Left lung (tissue), 10 donors: Measurements from ENCODE around the gene SERPINI1. TPM values are rescaled to one million over a fixed set of nuclear protein-coding genes. Genes with fewer than 3 reads are reported as not detected.

Source experiments
- ATAC-seq: fragments of 200-7000 bp; cut with Tn5 transposase; one replicate; pipeline ENCODE4 v1.9.1; 2020; ENCODE audit warnings: moderate library complexity
- DNase-seq, 4 donors: peaks; one replicate each; pipeline ENCODE4 v3.0.0-alpha.2; 2013 to 2020
- H3K27ac ChIP-seq, 2 donors: fragments of 200-600 bp; sonication (generic) in 1 of 2; one replicate each; pipeline versions ENCODE4 v1.5.0 to v1.8.0; 2020 to 2021
- H3K27me3 ChIP-seq, 2 donors: fragments of 200-600 bp; sonication (generic) in 1 of 2; one replicate each; pipeline versions ENCODE4 v1.5.0 to v1.8.0; 2020 to 2021
- H3K36me3 ChIP-seq, 2 donors: fragments of 200-600 bp; sonication (generic) in 1 of 2; one replicate each; pipeline versions ENCODE4 v1.5.0 to v1.8.0; 2020 to 2021
- H3K4me1 ChIP-seq, 2 donors: fragments of 200-600 bp; one replicate each; pipeline ENCODE4 v1.8.0; 2021
- H3K4me3 ChIP-seq, 2 donors: fragments of 200-600 bp; sonication (generic) in 1 of 2; one replicate each; pipeline versions ENCODE4 v1.5.0 to v1.8.0; 2020 to 2021; ENCODE audit warnings: mild to moderate bottlenecking in 1 of 2
- H3K9me3 ChIP-seq, 2 donors: fragments of 200-600 bp; sonication (generic) in 1 of 2; one replicate each; pipeline versions ENCODE4 v1.5.0 to v1.8.0; 2020 to 2021
- intact Hi-C, 2 donors: fragments of 100-400 bp; cut with DNase I; formaldehyde crosslinking; loops; one replicate each; pipeline versions ENCODE4 v1.11.2 to v1.14.2; 2022
- polyA plus RNA-seq, 6 donors: library from polyadenylated mRNA; unstranded; fragments of 120-200 nt; gene quantifications; one replicate each; pipeline ENCODE4 v1.2.1, GENCODE V29; 2013; ENCODE audit not compliant: insufficient read length in 6 of 6
- total RNA-seq, 2 donors: library from RNA; stranded (reverse); fragmentation: NEBNext Ultra II Directional; extraction: Animal tissue kit (Norgen Biotek cat#: 25700); gene quantifications; one replicate each; pipeline ENCODE4 v1.2.1, GENCODE V29; 2021
- TF ChIP-seq, protein P1 (sequence below), 2 donors: fragments of 200-600 bp; sonication (generic) in 1 of 2; IDR thresholded peaks; one replicate each; pipeline versions ENCODE4 v1.5.0 to v1.8.0; 2021; ENCODE audit warnings: antibody characterized with exemption in 2 of 2
- donor health status: DM: no; HTN: yes; CAD: no.
- donor health status: DM: no; HTN: no; CAD: no.

Gene SERPINI1
- total and polyA plus RNA-seq, 8 donors: 6.1 to 19.5 (median 11.2) TPM

DNA sequence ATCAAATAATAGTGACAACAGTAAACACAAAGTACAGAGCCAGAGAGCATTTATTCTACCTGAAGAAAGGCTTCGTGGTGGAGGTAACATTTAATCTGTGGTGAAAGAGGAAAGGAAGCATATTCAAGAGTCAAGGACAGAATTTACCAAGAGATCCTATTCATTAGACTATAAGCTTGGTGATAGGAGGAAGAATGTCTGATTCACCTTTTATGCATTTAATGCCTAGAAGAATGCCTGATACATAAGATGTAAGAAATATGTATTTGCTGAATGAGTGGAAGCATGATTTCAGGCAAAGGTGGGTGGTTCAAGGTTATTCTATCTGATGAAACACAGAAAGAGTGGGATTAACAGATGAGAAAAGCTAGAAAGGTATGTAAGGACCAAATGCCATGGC is 119.8 kb downstream of the SERPINI1 start:
- DNase-seq: no peak
- Histone ChIP-seq H3K27me3 (no peaks in the 10 kb centered on the region), H3K9me3 (no peaks in the 10 kb centered on the region), H3K27ac (no peak overlapping the region), H3K4me3 (no peak overlapping the region), H3K36me3 (no peaks in the 10 kb centered on the region), H3K4me1 (peaks cover 0 to 8% of the 10 kb centered on the region in 2 donors)
- ATAC-seq: no peak
- intact Hi-C loops: no loop called here
- TF ChIP-seq, protein P1, sequence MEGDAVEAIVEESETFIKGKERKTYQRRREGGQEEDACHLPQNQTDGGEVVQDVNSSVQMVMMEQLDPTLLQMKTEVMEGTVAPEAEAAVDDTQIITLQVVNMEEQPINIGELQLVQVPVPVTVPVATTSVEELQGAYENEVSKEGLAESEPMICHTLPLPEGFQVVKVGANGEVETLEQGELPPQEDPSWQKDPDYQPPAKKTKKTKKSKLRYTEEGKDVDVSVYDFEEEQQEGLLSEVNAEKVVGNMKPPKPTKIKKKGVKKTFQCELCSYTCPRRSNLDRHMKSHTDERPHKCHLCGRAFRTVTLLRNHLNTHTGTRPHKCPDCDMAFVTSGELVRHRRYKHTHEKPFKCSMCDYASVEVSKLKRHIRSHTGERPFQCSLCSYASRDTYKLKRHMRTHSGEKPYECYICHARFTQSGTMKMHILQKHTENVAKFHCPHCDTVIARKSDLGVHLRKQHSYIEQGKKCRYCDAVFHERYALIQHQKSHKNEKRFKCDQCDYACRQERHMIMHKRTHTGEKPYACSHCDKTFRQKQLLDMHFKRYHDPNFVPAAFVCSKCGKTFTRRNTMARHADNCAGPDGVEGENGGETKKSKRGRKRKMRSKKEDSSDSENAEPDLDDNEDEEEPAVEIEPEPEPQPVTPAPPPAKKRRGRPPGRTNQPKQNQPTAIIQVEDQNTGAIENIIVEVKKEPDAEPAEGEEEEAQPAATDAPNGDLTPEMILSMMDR (IDR thresholded peaks at IDR 0.05): no peak

DNA sequence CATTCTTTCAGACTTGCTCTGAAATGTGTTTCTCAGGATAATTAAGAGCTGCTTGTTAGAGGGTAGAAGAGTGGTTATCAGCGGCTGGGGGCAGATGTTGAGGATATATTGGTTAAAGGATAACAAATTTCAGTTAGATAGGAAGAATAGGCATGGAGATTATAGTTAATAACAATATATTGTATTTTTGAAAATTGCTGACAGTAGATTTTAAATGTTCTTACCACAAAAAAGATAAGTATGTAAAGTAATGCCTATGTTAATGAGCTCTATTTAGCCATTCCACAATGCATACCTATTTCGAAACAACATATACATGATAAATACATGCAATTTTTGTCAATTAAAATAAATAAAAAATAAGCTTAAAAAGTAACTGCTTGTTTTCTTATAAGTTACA is 123.3 kb downstream of the SERPINI1 start:
- TF ChIP-seq, protein P1 (IDR thresholded peaks at IDR 0.05): no peak
- intact Hi-C loops: no loop called here
- H3K9me3 ChIP-seq: no peaks in the 10 kb centered on the region
- H3K27ac ChIP-seq: no peak overlapping the region
- DNase-seq (no peak), ATAC-seq (no peak)
- H3K4me1 ChIP-seq: peaks cover 5 to 29% of the 10 kb centered on the region in 2 donors
- no peak overlapping the region for H3K4me3 ChIP-seq
- no peaks in the 10 kb centered on the region for H3K27me3 ChIP-seq
- no peaks in the 10 kb centered on the region for H3K36me3 ChIP-seq

- intact Hi-C loops: no loop called here
- TF ChIP-seq, protein P1 (IDR thresholded peaks at IDR 0.05): no peak
Measured at GRCh38 chr3:167859610-167860009, 124.1 kb downstream of the SERPINI1 start.

DNA sequence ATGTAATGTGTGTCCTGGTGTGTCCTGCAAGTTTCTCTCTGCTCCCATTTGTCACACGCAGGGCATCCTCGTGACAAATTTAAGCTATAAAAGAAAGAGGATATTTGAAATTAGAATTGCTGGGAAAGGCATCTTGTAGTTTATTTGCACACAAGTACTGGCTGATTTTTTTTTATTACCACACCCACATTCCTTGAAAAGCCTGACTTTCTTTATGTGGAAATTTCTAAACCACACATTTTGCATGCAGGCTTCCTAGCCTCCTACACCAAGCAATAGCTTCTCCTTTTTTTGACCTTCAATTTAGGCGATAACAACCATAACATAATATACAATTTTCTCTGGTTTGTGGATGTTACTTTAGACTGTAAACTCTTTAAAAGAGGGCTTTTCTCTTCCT is 126.1 kb downstream of the SERPINI1 start:
- ATAC-seq: peak; percentile 85

More at GRCh38 chr3:167859610-167860009, 124.1 kb downstream of the SERPINI1 start:
- DNase-seq: no peak
- no peak overlapping the region for H3K27ac ChIP-seq
- no peak for ATAC-seq
- H3K9me3 ChIP-seq: no peaks in the 10 kb centered on the region
- no peaks in the 10 kb centered on the region for H3K36me3 ChIP-seq
- H3K27me3 ChIP-seq: no peaks in the 10 kb centered on the region
- no peak overlapping the region for H3K4me3 ChIP-seq
- peaks cover 5 to 32% of the 10 kb centered on the region in 2 donors for H3K4me1 ChIP-seq

GRCh38 chr3:167862104-167862730 is 126.7 kb downstream of the SERPINI1 start:
- H3K4me3 ChIP-seq: no peak overlapping the region
- H3K4me1 ChIP-seq: peaks cover 5 to 32% of the 10 kb centered on the region in 2 donors
- ATAC-seq (no peak), DNase-seq (no peak)
- no peaks in the 10 kb centered on the region for H3K36me3 ChIP-seq
- TF ChIP-seq, protein P1 (IDR thresholded peaks at IDR 0.05): no peak
- no peaks in the 10 kb centered on the region for H3K27me3 ChIP-seq
- H3K27ac ChIP-seq: peak overlapping the region in 1 of 2 donors; percentile 77
- no peaks in the 10 kb centered on the region for H3K9me3 ChIP-seq
- intact Hi-C loops: no loop called here

More for the DNA sequence above, 126.1 kb downstream of the SERPINI1 start:
- TF ChIP-seq, protein P1 (IDR thresholded peaks at IDR 0.05): no peak
- peak overlapping the region in 1 of 2 donors; percentile 77 for H3K27ac ChIP-seq
- intact Hi-C loops: no loop called here
- H3K27me3 ChIP-seq: no peaks in the 10 kb centered on the region
- no peak for DNase-seq
- H3K9me3 ChIP-seq: no peaks in the 10 kb centered on the region
- H3K4me3 ChIP-seq: no peak overlapping the region
- H3K4me1 ChIP-seq: peaks cover 5 to 32% of the 10 kb centered on the region in 2 donors
- no peaks in the 10 kb centered on the region for H3K36me3 ChIP-seq
